Left lobe of liver (tissue), 2 donors: Measurements from ENCODE around the gene ZNF43. TPM values are rescaled to one million over a fixed set of nuclear protein-coding genes. Genes with fewer than 3 reads are reported as not detected.
A peak's percentile ranks its signal among the peaks of the same experiment; 100 is the strongest.
"Not testable (repeated sequence)": the region's sequence is repeated elsewhere in the genome, so short reads cannot be mapped to it uniquely, and the experiment has no call there.

Experiments
- ATAC-seq: fragments of 200-7000 bp; cut with Tn5 transposase; one replicate; pipeline ENCODE4 v1.9.1; 2020; ENCODE audit warnings: mild to moderate bottlenecking, moderate library complexity
- DNase-seq: peaks from one replicate; pipeline ENCODE4 v3.0.0-alpha.2; 2020; ENCODE audit warnings: low spot score
- total RNA-seq: library from RNA; stranded (reverse); gene quantifications from one replicate; pipeline ENCODE4 v1.2.1, GENCODE V29; 2021
- donor health status: DM: no; HTN: no; CAD: no; lungs with moderate emphysema.
- donor health status: DM: no; HTN: yes; CAD: no.

Gene ZNF43
- total RNA-seq, 1 donor from 2014 or later: 0.60 TPM

DNA sequence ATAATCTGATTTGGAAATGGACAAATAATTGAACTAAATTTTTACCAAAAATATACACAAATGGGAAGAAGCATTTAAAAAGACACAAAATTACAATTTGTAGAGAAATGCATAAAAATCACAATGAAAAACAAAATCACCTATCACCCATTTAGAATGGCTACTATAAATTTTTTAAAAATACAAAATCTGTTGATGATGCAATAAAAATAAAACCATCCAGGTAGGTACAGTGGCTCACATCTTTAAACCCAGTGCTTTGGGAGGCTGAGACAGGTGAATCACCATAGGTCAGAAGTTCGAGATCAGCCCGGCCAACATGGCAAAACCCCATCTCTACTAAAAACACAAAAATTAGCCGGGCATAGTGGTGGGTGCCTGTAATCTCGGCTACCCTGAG lies 23.5 kb downstream of the ZNF43 start:
- DNase-seq: no peak
- ATAC-seq: no peak

DNA sequence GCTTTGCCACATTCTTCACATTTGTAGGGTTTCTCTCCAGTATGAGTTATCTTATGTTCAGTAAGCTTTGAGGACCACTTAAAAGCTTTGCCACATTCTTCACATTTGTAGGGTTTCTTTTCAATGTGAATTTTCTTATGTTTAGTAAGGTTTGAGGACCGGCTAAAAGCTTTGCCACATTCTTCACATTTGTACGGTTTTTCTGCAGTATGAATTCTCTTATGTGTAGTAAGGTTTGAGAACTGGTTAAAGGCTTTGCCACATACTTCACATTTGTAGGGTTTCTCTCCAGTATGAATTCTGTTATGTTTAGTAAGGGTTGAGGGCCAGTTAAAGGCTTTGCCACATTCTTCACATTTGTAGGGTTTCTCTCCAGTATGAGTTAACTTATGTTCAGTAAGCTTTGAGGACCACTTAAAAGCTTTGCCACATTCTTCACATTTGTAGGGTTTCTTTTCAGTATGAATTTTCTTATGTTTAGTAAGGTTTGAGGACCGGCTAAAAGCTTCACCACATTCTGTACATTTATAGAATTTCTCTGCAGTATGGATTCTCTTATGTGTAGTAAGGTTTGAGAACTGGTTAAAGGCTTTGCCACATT lies 27.5 kb downstream of the ZNF43 start:
- DNase-seq, ATAC-seq: not testable (repeated sequence)

GRCh38 chr19:21789466-21790085 lies 46.4 kb downstream of the ZNF43 start:
- no peak for ATAC-seq
- no peak for DNase-seq

DNA sequence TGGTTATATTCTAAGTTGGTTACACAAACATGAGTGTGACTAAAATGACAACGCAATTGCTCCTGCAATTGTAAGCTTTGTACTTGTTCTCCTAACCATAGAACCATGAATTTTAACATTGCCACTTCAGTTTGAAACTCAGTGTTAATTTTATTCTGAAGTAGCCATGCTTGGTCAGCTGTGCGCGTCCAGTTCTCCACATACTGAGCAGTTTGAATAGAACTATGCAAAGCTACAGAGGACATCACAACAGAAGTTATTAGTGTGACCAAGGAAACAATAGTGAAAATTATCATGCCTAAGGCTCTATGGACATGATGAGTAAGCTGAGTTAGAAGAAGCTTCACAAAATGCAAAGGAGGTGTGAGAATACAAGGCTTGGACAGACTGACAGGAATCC lies 49.0 kb downstream of the ZNF43 start:
- DNase-seq: no peak
- ATAC-seq: no peak

- DNase-seq, ATAC-seq: not testable (repeated sequence)
Measured at GRCh38 chr19:21775792-21776191, 60.2 kb downstream of the ZNF43 start.

DNA sequence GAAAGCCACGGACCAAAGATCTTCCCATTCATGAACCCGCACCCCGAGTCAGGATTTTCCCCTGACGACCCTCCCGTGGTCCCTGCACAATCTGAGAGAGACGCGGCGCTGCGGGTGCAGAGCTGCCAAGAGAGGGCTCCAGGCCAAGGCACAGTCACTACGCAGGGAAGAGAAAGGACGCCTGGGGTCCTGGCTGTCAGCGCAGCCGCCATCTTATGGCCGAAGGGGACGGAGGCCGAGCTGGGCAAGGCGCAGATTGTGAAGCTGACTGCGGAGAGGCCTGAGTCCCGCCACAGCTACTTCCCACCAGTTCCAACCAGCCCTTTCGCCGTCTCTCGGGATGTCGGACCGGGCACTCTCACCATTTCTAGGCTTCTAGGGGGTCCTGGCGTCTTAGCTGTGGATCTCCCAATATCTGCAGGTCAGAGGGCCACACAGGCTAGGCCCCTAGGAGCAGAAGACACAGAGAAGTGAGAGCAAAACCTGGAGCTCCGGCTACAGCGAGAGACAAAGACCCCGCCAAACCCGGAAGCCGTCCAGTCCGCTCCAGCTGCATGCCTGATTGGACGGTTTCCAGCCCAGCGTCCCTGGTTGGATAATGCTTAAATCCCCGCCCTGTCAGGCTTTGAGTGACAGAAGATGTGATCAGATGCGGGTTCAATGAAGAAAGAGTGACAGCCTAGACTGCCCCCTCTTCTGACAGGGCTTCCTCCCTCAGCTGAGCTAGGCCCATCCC lies 68.7 kb downstream of the ZNF43 start, which contains the start of gene ZNF100:
Gene ZNF100, minus strand, starts transcription at position 515 of the 736 bp plus-strand sequence. Its CDS starts 150 bp downstream, at position 365.
- peak; percentile 89 for DNase-seq
- peak; percentile 96 for ATAC-seq

- DNase-seq: not testable (repeated sequence)
- peak; percentile 20 for ATAC-seq
Measured at GRCh38 chr19:21766705-21767064, 69.3 kb downstream of the ZNF43 start.

GRCh38 chr19:21765151-21765550 lies 70.8 kb downstream of the ZNF43 start:
- no peak for ATAC-seq
- DNase-seq: no peak

DNA sequence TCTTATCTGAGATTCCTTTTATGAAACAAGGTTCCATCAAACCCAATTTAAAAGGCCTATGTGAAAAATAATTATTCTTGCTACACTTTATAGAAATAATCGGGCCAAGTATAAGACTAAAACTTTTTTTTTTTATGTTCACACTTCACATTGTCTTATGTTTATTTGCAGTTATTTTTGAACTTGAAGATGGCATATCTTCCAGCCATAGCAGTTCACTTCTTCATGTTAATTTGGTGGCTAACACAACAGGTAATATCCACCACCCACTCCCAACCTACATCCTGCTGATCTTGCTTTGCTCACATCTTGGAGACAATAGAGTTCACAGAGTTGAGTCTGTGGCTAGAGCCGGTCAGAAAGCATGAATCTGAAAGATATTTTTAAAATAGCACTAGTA lies 74.4 kb downstream of the ZNF43 start:
- not testable (repeated sequence) for ATAC-seq, DNase-seq

- no peak for ATAC-seq
- no peak for DNase-seq
Measured at GRCh38 chr19:21758296-21758695, 77.7 kb downstream of the ZNF43 start.

- not testable (repeated sequence) for DNase-seq, ATAC-seq
Measured at GRCh38 chr19:21755555-21755954, 80.4 kb downstream of the ZNF43 start.

Other genes with a start within 250 kb of the ZNF43 start
- gene ZNF100, start 68.6 kb downstream of the ZNF43 start, total RNA-seq: 3.0 TPM
- 0.70 TPM for gene ZNF208, start 174.8 kb upstream of the ZNF43 start, total RNA-seq
- 0.08 TPM for gene ZNF257, start 216.3 kb upstream of the ZNF43 start, total RNA-seq